Hindlimb muscle (tissue), 1 donor: ENCODE results near the gene SLC16A6. TPM values are rescaled to one million over a fixed set of nuclear protein-coding genes. Genes with fewer than 3 reads are reported as not detected.
"Not testable (repeated sequence)": the region's sequence is repeated elsewhere in the genome, so short reads cannot be mapped to it uniquely, and the experiment has no call there.

Experiments used
- DNase-seq: peaks from one replicate; pipeline ENCODE4 v3.0.0-alpha.2; 2013
- polyA plus RNA-seq: library from polyadenylated mRNA; unstranded; fragments of 120-200 nt; gene quantifications from one replicate; pipeline ENCODE4 v1.2.1, GENCODE V29; 2013; ENCODE audit not compliant: insufficient read length

The SLC16A6 gene
- polyA plus RNA-seq, 1 donor, result 0.72 TPM

DNA sequence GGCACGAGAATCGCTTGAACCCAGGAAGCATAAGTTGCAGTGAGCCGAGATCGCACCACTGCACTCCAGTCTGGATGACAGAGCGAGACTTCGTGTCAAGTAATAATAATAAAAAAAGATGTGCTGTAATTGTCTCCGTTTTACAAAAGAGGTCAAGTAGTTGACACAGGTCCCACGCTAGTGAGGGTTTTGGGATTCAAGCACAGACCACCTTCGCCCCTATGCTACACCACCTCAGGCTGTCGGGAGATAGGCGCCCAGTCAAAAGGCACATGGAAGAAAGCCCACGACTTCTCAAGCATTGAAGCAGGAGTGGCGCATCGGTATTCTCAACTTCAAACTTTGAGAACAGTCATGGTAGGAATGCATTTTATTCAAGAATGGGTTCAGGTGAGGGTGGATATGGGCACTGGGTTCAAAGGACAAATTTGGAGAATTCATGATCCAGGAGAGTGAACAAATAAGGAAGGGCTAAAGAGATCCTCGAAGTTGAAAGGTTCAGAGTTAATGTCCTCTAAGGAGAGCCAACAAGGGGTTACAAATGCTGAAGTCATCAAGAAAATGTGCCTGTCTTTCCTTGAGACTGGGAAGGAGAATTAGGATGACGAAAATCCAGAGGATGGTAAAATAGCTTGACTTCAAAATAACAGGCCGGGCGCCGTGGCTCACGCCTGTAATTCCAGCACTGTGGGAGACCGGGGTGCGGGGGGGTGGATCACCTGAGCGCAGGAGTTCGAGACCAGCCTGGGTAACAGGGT is 44.5 kb downstream of the SLC16A6 start:
- no peak for DNase-seq

GRCh38 chr17:68239632-68240366 is 51.1 kb downstream of the SLC16A6 start:
- DNase-seq, result no peak

- DNase-seq, result no peak
Measured at GRCh38 chr17:68238871-68239253, 52.1 kb downstream of the SLC16A6 start.

GRCh38 chr17:68238164-68238870 is 52.6 kb downstream of the SLC16A6 start:
- no peak for DNase-seq

DNA sequence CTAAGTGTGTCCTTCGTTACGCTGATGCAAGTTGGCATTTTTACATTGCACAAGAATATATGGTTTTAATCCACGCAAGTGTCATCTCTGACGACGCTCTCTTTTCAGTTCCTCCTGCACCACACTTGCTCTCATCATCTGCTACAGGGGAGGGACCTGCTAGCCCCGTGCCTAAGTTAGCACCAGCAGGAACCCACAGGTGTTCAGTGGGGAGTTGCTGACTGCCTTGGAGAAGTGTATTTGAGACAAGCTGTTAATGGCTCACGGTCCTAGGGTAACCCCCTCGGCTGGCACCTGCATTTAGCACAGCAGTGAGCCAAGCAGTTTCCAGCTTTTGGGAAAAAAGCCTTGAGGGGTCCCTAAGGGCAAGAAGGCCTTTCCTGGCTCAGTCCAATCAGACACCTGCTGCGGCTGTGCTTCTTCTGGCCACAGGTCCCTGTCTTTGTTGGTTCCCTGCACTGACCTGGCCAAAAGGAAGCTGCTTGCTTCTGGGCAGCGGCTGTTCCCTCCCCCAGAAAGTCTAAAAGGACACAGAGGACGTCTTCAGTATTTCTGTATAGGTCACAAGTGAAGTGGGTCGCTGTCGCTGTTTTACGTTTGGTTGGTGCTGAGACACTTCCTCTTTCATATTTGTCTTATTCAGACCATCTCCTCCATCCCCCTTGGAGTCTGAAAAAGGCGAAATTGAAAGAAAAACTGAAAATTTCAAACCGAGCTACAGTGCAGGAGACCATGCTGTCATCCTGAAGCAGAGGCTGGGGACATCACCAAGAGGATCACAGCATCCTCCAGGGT is 53.4 kb downstream of the SLC16A6 start:
- not testable (repeated sequence) for DNase-seq

DNA sequence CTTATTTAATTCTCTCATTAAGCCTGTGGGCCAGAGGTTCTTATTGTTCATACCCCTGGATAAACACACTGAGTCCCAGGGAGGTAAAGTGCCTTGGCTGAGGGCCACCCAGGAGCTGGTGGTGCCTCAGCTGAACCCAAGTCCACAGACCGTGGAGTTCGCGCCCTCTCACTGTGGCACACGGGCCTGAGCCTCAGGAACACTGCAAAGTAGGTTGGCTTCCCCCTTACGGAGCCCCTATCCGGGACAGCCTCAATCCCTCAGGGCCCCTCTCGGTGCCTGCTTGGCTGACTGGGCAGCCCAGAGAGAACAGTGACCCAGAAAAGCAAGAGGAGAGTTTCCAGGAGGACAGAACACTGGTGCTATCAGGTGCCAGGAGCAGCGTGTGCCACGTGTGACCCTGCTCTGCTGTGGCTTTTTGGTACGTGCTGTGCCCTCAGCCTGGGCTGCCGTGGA is 55.6 kb downstream of the SLC16A6 start:
- not testable (repeated sequence) for DNase-seq

DNA sequence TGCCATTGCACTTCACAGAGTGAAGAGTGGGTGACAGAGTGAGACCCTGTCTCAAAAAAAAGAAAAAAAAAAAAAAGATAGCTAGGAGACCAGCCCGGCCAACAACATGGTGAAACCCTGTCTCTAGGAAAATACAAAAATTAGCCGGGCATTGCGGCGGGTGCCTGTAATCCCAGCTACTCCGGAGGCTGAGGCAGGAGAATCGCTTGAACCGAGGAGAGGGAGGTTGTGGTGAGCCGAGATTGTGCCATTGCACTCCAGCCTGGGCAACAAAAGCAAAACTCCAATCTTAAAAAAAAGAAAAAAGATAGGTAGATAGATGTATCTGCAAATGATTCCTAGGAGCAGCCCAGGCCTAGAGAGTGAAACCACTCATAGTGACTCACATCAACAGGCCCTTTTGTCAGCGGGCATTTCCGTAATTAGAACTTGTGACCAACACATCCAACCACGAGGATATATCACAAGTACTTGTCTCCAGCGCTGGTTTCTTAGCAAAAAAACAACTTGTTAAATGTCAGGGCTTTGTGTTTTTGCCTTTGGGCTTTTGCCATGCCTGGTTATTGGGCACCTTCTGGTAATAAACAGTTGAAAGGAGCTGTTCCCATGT is 56.1 kb downstream of the SLC16A6 start:
- DNase-seq, result not testable (repeated sequence)

DNA sequence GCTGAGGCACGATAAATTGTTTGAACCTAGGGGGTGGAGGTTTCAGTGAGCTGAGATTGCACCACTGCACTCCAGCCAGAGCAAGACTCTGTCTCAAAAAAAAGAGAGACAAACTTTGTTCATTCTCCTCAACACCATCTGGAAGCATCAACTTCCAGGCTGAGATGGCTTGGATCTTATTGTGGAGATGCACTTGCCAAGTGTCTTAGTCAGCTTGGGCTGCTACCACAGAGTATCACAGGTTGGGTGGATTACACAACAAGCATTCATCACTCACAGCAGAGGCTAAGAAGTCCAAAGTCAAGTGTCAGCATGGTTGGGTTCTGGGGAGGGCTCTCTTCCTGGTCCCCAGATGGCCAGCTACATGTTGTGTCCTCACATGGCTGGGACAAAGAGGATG is 58.2 kb downstream of the SLC16A6 start:
- DNase-seq, result not testable (repeated sequence)

DNA sequence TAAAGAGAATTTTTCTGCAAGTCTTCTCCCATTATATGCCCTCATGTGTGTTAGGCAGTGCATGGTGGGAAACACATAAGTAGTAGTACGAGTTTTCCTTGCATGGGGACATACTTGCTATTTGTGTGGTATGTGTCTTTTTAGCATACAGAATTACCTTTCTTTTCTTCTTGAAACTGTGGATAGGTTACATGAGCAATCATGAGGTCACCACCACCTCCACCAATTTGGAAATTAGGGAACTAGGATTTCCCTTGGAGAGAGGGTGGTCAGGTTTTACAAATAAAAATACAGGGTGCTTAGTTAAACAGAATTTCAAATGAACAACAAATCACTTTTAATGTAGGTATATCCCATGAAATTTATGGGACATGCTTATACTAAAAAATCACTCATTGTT is 59.4 kb downstream of the SLC16A6 start:
- DNase-seq, result no peak

DNA sequence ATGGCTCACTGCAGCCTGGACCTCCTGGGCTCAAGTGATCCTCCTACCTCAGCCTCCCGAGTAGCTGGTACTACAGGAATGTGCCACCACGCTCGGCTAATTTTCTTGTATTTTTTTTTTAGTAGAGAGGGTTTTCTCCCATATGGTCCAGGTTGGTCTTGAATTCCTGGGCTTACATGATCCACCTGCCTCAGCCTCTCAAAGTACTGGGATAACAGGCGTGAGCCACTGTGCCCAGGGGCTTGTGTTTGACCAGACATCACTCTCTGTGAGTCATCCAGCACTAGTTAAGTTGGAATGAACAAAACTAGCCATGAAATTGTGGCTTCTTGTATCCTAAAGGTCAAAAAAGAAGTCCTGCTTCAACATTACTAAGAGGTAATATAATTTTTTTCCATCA is 59.8 kb downstream of the SLC16A6 start:
- not testable (repeated sequence) for DNase-seq

DNA sequence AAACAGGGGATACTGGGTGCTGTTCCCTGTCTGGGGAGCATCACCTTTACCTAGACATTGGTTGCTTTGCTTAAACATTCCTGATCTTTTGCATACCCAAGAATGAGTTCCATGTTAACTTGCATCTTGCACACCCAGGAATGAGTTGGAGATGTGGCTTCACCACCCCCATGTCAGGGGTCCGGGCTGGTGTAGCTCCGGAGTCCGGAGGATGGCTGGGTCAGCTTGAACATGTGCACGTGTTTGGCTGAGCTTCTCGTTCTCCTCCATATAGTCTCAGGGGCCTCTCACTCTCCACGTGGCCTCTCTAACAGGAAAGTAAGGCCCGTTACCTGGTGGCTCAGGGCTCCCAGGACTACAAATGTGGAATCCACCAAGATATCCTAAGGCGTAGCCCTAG is 61.3 kb downstream of the SLC16A6 start:
- DNase-seq, result no peak

DNA sequence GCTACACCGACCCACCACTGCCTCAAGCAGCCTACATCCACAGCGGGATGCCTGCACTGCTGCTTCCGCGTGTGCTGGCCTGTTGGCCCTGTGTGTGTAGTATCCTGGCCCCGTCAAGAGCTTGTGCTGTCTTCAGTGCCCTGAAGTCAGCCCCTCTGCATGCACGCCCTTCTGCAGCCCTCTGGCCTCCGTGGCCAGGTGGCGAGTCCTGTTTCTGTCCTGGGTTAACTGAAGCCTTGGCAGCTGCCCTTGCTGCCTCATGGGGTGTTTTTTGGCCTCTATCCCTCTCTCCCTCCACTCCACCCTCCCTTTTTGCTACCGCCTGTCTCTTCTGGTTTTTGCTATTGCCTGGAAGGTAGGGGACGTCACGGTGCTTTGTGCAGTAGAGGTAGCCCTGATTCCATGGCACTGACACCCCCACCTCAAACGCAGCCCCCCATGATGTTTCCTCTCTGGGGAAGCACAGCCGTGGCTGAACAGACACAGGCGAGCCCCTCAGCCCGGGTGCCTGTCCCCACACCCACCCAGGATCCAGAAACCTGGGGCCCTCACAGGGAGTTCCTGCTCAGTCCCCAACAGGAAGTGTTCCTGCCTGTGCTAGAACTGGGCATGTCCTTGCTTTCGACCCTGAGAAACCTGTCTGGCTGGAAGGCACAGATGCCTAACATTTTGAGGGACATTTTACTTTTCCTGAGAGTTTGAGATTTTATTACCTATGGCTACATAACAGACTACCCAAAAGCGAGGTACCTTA is 61.9 kb downstream of the SLC16A6 start:
- DNase-seq, result no peak

- DNase-seq, result not testable (repeated sequence)
Measured at GRCh38 chr17:68228039-68228680, 62.8 kb downstream of the SLC16A6 start.

GRCh38 chr17:68225055-68225454 is 65.9 kb downstream of the SLC16A6 start:
- not testable (repeated sequence) for DNase-seq

DNA sequence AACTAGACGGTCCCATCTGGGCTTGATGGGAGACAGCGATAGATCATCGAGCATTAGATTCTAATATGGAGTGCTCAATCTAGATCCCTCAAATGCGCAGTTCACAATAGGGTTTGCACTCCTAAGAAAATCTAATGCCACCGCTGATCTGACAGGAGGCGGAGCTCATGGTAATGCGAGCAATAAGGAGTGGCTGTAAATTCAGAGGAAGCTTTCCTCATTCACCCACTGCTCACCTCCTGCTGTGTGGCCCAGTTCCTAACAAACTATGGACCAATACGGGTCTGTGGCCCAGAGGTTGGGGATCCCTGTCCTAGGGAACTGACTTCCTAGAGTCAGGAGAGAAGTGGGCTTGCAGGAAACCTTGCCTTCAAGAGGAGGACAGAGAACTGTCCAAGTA is 68.3 kb downstream of the SLC16A6 start:
- DNase-seq, result no peak

GRCh38 chr17:68221786-68222185 is 69.1 kb downstream of the SLC16A6 start:
- no peak for DNase-seq

DNA sequence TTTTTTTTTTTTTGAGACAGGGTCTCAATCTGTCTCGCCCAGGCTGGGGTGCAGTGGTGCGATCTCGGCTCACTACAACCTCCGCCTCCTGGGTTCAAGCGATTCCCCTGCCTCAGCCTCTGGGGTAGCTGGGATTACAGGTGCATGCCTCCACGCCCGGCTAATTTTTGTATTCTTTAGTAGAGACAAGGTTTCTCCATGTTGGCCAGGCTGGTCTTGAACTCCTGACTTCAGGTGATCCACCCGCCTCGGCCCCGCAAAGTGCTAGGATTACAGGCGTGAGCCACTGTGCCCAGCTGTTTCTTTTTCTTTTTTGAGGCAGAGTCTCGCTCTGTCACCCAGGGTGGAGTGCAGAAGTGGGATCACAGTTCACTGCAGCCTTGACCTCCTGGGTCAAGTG is 70.1 kb downstream of the SLC16A6 start:
- not testable (repeated sequence) for DNase-seq

GRCh38 chr17:68220186-68220585 is 70.7 kb downstream of the SLC16A6 start:
- DNase-seq, result not testable (repeated sequence)

- DNase-seq, result not testable (repeated sequence)
Measured at GRCh38 chr17:68219429-68219828, 71.5 kb downstream of the SLC16A6 start.
